Measurements from ENCODE around the gene ANKFN1. TPM values are rescaled to one million over a fixed set of nuclear protein-coding genes. Genes with fewer than 3 reads are reported as not detected.

ANKFN1 gene
- total RNA-seq, 1 experiment from 2014 or later = not detected

DNA sequence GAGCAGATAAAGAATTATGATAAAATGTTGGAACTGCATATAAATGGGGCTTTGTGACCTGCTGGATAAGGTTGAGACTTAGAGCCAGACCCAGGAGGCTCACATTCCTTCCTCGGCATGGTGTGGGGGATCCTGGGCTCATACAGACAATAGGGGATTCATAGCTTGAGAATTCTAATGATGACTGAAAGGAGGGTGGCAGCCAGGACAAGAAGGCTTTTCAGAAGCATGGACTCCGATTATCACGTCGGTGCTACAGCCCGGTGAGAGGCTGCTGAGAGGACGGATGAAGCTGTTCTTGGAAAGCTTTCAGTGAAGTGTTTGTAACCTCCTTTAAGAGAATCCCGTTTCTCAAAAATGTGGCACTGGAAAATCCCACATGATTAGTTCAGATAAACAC is 167.2 kb downstream of the ANKFN1 start:
- intact Hi-C loops (cut with micrococcal nuclease; ENCODE audit: unreplicated experiment) = no loop called here
- H3K27me3 Mint-ChIP-seq (ENCODE audit: unreplicated experiment) = peaks cover 29% of the 10 kb centered on the region
- no peaks in the 10 kb centered on the region for H3K4me1 Mint-ChIP-seq (ENCODE audit: low read depth, unreplicated experiment)
- BruUV-seq (replicated peaks) = no TSS peak
- no peak for DNase-seq
- no peaks in the 10 kb centered on the region for H3K9me3 Mint-ChIP-seq (ENCODE audit: low read depth, unreplicated experiment)
- CTCF ChIA-PET = no interaction called here
- H3K27ac Mint-ChIP-seq (ENCODE audit: unreplicated experiment) = no peak overlapping the region
- H3K36me3 Mint-ChIP-seq (ENCODE audit: insufficient read depth, unreplicated experiment) = no peaks in the 10 kb centered on the region
- H3K4me3 Mint-ChIP-seq (ENCODE audit: low read depth, unreplicated experiment) = no peak overlapping the region
- TF ChIP-seq, protein P1, sequence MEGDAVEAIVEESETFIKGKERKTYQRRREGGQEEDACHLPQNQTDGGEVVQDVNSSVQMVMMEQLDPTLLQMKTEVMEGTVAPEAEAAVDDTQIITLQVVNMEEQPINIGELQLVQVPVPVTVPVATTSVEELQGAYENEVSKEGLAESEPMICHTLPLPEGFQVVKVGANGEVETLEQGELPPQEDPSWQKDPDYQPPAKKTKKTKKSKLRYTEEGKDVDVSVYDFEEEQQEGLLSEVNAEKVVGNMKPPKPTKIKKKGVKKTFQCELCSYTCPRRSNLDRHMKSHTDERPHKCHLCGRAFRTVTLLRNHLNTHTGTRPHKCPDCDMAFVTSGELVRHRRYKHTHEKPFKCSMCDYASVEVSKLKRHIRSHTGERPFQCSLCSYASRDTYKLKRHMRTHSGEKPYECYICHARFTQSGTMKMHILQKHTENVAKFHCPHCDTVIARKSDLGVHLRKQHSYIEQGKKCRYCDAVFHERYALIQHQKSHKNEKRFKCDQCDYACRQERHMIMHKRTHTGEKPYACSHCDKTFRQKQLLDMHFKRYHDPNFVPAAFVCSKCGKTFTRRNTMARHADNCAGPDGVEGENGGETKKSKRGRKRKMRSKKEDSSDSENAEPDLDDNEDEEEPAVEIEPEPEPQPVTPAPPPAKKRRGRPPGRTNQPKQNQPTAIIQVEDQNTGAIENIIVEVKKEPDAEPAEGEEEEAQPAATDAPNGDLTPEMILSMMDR (IDR thresholded peaks at IDR 0.05; ENCODE audit: unreplicated experiment) = no peak

GRCh38 chr17:56322991-56323390 is 169.7 kb downstream of the ANKFN1 start:
- no peak overlapping the region for H3K4me3 Mint-ChIP-seq (ENCODE audit: low read depth, unreplicated experiment)
- H3K9me3 Mint-ChIP-seq (ENCODE audit: low read depth, unreplicated experiment) = no peaks in the 10 kb centered on the region
- no peak overlapping the region for H3K27ac Mint-ChIP-seq (ENCODE audit: unreplicated experiment)
- TF ChIP-seq, protein P1 (IDR thresholded peaks at IDR 0.05; ENCODE audit: unreplicated experiment) = no peak
- DNase-seq = no peak
- CTCF ChIA-PET = no interaction called here
- no TSS peak for BruUV-seq (replicated peaks)
- intact Hi-C loops (cut with micrococcal nuclease; ENCODE audit: unreplicated experiment) = no loop called here
- peaks cover 29% of the 10 kb centered on the region for H3K27me3 Mint-ChIP-seq (ENCODE audit: unreplicated experiment)
- H3K4me1 Mint-ChIP-seq (ENCODE audit: low read depth, unreplicated experiment) = no peaks in the 10 kb centered on the region
- no peaks in the 10 kb centered on the region for H3K36me3 Mint-ChIP-seq (ENCODE audit: insufficient read depth, unreplicated experiment)

DNA sequence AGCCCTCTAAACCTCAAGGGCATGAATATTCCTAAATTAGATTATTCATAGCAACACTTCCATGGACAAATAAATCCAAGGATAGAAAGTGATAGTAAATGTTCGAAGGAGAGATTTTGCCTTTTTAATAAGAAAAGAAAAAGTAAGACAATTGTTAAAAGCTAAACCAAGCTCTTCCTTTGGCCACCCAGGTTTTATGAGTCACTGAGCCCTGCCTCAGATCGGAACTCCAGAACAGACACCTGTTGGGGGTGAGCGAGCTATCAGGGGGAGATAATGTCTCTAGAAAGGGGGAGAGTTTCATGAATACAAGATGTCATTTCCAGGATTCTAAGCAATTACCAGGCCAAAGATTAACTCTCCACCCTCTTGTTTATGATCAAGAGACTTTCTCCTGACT is 171.4 kb downstream of the ANKFN1 start:
- intact Hi-C loops (cut with micrococcal nuclease; ENCODE audit: unreplicated experiment) = no loop called here
- Mint-ChIP-seq H3K4me1 (ENCODE audit: low read depth, unreplicated experiment) (no peaks in the 10 kb centered on the region), H3K36me3 (ENCODE audit: insufficient read depth, unreplicated experiment) (no peaks in the 10 kb centered on the region), H3K27ac (ENCODE audit: unreplicated experiment) (no peak overlapping the region), H3K4me3 (ENCODE audit: low read depth, unreplicated experiment) (no peak overlapping the region), H3K27me3 (ENCODE audit: unreplicated experiment) (peaks cover 45% of the 10 kb centered on the region), H3K9me3 (ENCODE audit: low read depth, unreplicated experiment) (no peaks in the 10 kb centered on the region)
- DNase-seq = no peak
- BruUV-seq (replicated peaks) = no TSS peak
- CTCF ChIA-PET = no interaction called here
- TF ChIP-seq, protein P1 (IDR thresholded peaks at IDR 0.05; ENCODE audit: unreplicated experiment) = no peak

DNA sequence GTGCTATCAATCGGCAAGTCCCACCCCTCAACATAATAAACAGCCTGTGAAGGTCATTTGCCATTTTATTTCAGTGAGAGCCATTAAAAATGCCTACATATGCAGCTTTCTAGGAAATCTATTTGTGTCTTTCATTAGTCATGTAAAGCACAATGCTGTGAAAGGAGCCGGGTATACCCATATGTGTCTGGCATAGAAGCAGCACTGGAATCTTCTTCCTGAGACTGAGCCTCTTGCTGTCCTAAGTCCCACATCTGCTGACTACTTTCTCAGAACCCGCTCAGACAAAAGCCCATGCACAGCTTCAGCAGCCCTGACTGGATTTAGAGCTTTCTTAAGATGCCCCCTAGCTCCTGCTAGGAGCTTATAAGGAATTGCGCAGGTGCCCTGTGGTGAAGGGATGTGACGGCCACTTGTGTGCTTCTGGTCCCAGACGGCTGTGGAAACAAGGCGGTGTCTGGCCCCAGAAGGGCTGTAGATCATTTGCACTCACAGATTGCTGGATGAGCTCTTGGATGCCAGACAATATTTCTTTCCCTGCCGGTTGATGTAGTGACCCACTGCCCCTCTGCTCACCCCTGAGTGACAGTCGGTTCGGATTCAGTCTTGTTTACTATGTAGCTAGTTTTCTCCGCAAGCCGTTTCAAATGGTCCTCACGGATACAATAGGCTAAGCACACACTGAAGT is 172.2 kb downstream of the ANKFN1 start:
- Mint-ChIP-seq H3K36me3 (ENCODE audit: insufficient read depth, unreplicated experiment) (no peaks in the 10 kb centered on the region), H3K9me3 (ENCODE audit: low read depth, unreplicated experiment) (no peaks in the 10 kb centered on the region), H3K27ac (ENCODE audit: unreplicated experiment) (no peak overlapping the region), H3K4me3 (ENCODE audit: low read depth, unreplicated experiment) (no peak overlapping the region), H3K4me1 (ENCODE audit: low read depth, unreplicated experiment) (no peaks in the 10 kb centered on the region), H3K27me3 (ENCODE audit: unreplicated experiment) (peaks cover 53% of the 10 kb centered on the region)
- no peak for DNase-seq
- BruUV-seq (replicated peaks) = no TSS peak
- CTCF ChIA-PET = no interaction called here
- intact Hi-C loops (cut with micrococcal nuclease; ENCODE audit: unreplicated experiment) = no loop called here
- TF ChIP-seq, protein P1 (IDR thresholded peaks at IDR 0.05; ENCODE audit: unreplicated experiment) = no peak

Measured in Calu3 (cell line).